Stimulated activated CD4-positive, alpha-beta T cell treated with anti-CD3 and anti-CD28 coated beads, TNF-alpha, amount 100 ng/mL, for 1 hour (primary cell): ENCODE results near the gene RASGEF1B.

Experiments
- DNase-seq, 3 donors: peaks; one replicate each; pipeline ENCODE4 v3.0.0-alpha.2; 2020; ENCODE audit warnings: low read depth in 3 of 3, low spot score in 1 of 3

Gene RASGEF1B

GRCh38 chr4:81466841-81467671, 4.7 kb downstream of the RASGEF1B start:
- DNase-seq = peak in 2 of 3 donors; percentile 39 to 43

- no peak for DNase-seq
These were observed 6.0 kb downstream of the RASGEF1B start for GRCh38 chr4:81465406-81466340.

GRCh38 chr4:81460834-81461233, 10.9 kb downstream of the RASGEF1B start:
- DNase-seq = no peak

- no peak for DNase-seq
These were observed 11.5 kb downstream of the RASGEF1B start for GRCh38 chr4:81460191-81460701.

DNA sequence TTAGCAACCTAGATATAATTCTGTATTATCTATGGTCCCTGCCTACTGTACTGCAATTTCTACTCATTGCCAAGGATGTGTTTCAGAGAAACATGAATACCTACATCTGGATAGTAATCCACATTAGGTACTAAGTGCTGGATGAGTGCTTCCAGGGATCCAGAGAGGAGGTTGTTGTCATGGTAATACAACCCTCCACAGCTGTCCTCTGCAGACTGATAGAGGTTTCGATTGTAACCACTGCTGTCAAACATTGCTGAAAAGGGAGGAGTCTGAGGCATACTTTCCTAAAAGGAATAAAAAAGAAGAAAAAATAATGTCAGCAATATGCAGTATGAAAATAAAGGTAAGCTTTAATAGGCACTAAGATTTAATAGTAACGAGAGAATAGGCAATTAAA, 12.5 kb downstream of the RASGEF1B start:
- DNase-seq = no peak

GRCh38 chr4:81457921-81458520, 13.7 kb downstream of the RASGEF1B start:
- no peak for DNase-seq

GRCh38 chr4:81457345-81457744, 14.4 kb downstream of the RASGEF1B start:
- no peak for DNase-seq

DNA sequence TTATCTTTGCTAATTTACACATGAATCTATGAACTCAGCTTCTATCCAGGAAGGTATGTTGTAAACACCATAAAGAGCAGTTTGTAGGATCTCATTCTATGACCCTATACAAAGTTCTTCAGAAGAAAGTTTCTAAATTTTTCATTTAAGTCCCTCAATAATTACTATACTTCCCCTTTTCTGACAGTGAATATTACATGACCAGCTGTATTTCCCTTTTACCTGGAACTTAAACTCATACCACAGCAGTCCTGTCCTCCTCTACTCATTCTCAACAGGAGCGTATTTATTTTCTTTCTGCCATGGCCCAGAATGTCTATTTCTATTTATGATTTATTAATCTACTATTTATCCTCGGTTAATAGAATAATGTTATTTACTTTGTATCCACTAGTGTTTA, 15.8 kb downstream of the RASGEF1B start:
- DNase-seq = no peak

GRCh38 chr4:81454948-81455347, 16.8 kb downstream of the RASGEF1B start:
- DNase-seq = no peak

DNA sequence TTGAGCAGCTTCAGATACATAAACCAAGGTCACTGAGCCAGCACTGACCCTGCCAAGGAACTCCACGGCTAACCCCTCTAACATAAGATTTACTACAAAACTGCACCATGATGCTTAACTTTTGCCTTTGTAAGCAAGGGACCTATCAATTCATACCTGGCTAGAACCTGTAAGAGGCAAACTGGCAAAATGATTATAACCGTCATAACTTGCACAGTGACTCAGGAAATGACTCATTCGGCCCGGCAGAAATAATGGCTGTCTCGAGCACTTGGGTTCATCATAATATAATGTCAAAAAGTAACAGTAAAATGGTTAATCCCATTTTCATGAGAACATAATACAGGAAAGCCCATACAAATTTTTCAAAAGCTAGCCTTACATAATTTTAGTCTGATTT, 17.2 kb downstream of the RASGEF1B start:
- DNase-seq = no peak

DNA sequence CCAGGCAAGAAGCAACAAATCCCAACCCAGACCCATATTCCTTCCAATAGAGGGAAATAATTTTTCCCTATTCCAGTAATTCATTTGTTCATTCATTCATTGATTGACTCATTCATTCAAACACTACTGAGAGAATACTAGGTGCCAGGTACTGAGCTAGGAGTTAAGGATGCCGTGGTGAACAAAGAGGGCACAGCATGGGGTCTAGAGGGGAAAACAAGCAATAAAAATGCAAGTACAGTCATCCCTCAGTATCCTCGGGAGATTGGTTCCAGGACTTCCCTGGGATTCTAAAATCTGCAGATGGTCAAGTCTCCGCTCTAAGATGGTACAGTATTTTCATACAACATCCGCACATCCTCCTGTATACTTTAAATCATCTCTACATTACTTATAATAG, 18.7 kb downstream of the RASGEF1B start:
- DNase-seq = no peak

- no peak for DNase-seq
These were observed 19.2 kb downstream of the RASGEF1B start for GRCh38 chr4:81452452-81453006.

DNA sequence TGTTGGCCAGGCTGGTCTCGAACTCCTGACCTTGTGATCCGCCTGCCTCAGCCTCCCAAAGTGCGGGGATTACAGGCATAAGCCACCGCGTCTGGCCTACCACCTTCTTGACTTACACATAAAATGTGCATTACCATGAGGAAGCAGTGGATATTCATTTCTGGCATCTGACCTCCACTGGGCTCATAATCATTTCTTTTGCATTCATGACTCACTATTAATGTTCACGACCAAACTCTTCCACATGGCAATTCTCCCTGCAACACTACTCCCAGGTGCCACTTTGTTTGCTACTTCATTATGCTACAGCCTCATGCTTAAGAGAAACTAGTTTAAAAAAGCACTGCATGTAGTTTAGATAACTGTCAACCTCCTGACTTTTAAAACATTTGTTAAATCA, 22.7 kb downstream of the RASGEF1B start:
- no peak for DNase-seq

DNA sequence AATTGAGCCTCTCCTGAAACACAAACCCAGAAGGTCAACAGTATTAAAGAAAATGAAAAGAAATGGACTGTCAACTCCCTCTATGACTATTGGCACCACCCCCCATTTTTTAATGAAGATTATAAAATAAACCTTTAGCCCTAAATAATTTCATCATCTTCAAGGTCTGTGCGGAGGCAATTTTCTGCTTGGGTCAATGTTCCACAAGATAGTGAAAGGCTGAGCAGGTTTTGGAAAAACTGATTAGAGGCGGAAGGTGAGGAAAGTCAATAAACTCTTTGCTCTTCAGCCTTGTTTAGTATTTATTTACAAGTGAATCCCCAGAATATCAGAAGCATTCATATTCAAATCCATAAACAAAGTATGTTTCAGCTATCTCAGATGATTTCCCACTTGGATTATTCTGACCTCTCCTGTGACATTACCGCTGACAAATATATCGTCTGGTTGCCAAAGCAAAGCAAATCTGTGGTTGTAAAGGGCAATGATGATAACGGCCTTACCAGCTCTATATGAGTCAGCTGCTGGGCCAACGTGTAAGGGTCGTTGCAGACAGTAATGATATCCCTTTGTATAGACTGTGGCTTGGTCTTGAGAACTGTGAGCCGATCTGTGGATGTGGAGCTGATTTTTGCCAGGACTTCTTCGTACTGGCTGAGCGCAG, 24.0 kb downstream of the RASGEF1B start:
- DNase-seq = no peak

GRCh38 chr4:81446634-81447033, 25.1 kb downstream of the RASGEF1B start:
- no peak for DNase-seq

DNA sequence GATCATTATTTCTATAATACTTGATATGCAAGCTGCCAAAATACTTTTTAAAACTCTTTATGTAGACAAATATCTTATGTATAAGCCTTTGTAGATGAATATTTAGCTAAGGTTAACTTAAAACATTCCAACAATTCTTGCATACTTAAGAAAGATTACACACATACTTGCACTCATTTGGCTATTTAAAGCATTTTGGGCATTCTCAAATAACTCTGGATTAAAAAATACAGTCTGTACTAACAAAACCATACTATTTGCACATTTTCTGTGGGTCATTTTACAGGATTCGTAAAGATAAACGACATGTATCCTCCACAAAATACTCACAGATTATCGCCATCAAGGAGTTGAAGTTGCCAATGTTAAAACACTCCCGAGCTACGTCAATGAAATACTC, 26.5 kb downstream of the RASGEF1B start:
- DNase-seq = no peak

- DNase-seq = no peak
These were observed 29.1 kb downstream of the RASGEF1B start for GRCh38 chr4:81442484-81443085.

DNA sequence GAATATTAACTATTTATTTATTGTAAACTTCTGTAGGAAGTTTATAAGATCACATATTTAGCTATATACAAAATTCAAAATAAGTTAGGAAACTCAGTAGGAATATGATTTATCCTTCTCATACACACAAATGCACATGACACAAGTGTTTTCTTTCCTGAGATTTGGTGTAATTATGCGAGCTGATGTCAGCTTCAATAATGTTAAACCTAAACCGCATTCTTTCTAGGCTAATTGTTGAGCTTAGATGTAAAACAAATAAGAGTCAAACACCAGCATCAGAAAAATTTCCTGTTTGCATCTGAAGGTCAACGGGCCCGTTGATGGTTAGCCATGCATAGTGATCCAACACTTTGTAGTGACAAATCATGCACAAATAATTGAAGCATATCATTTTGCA, 30.8 kb downstream of the RASGEF1B start:
- no peak for DNase-seq

DNA sequence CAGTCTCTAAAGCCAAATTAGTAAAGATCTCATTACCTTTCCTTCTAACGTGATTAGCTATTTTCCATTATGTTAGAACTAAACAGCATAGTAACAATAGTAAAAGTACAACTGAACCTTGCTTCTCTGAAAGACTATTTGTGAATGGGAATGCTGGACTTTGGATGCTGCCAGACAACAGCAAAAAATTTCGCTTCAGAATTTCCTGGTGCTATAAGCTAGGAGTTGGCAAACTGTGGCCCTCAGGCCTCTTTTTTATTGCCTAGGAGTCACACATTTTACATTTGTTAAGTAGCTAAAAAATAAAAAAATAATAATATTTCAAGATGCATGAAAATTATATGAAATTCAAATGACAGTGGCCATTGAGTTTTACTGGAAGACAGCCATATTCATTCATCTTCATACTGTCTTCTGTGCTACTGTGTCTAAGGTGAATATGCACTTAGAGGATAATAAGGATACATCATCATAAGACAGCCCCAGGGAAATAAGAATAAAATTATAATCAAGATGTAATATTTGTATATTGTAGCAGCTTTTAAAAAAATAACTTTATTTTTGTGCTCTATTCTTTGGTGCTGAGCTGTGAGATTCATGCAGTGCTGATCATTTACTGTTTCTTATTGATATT, 34.6 kb downstream of the RASGEF1B start:
- no peak for DNase-seq

- DNase-seq = no peak
These were observed 35.6 kb downstream of the RASGEF1B start for GRCh38 chr4:81436096-81436495.
